PC-3 (cell line): ENCODE results near the gene ADARB2. TPM values are rescaled to one million over a fixed set of nuclear protein-coding genes. Genes with fewer than 3 reads are reported as not detected.

Experiments
- ATAC-seq: fragments of 200-7000 bp; cut with Tn5 transposase; 2 replicates; pipeline ENCODE4 v1.9.1; 2020; ENCODE audit warnings: mild to moderate bottlenecking, moderate library complexity
- BruUV-seq: library from RNA; stranded (reverse); fragments of 400-500 nt; replicated peaks from 2 replicates; lab custom pipeline; 2021; lab: Mats Ljungman, UMichigan
- CTCF ChIA-PET: fragments of 300-600 bp; sonication (Branson Sonifier 250); formaldehyde crosslinking; loops from one replicate; lab custom pipeline; 2022; ENCODE audit warnings: antibody characterized with exemption; lab: Charles Lee
- POLR2A ChIA-PET: fragments of 300-600 bp; sonication (Branson Sonifier 250); formaldehyde crosslinking; loops from one replicate; lab custom pipeline; 2022; ENCODE audit warnings: antibody characterized with exemption; ENCODE audit not compliant: unreplicated experiment; lab: Charles Lee
- DNase-seq: peaks from one replicate; pipeline ENCODE4 v3.0.0-alpha.2; 2015
- H2AFZ ChIP-seq: fragments of 300-600 bp; sonication (generic); 2 replicates; pipeline ENCODE4 v1.6.0; 2016; ENCODE audit warnings: antibody characterized with exemption, low read length
- H3F3A ChIP-seq: fragments of 300-600 bp; sonication (generic); one replicate; pipeline ENCODE4 v1.6.0; 2017; ENCODE audit warnings: antibody characterized with exemption, low read length, control low read depth, mild to moderate bottlenecking; ENCODE audit not compliant: unreplicated experiment
- H3K27ac ChIP-seq: fragments of 300-600 bp; sonication (generic); 2 replicates; pipeline ENCODE4 v1.5.1; 2016; ENCODE audit warnings: mild to moderate bottlenecking, low read length
- H3K27me3 ChIP-seq: fragments of 300-600 bp; sonication (generic); 2 replicates; pipeline ENCODE4 v1.6.1; 2016; ENCODE audit warnings: low read length, mixed read lengths
- H3K36me3 ChIP-seq: fragments of 300-600 bp; sonication (generic); 2 replicates; pipeline ENCODE4 v1.6.1; 2016; ENCODE audit warnings: low read depth, mixed run types, low read length, mixed read lengths
- H3K4me1 ChIP-seq: fragments of 300-600 bp; sonication (generic); 2 replicates; pipeline ENCODE4 v1.5.1; 2016; ENCODE audit warnings: low read length; ENCODE audit not compliant: insufficient read depth
- H3K4me2 ChIP-seq: fragments of 300-600 bp; sonication (generic); 2 replicates; pipeline ENCODE4 v1.6.0; 2016; ENCODE audit warnings: low read length
- H3K4me3 ChIP-seq: fragments of 300-600 bp; sonication (generic); 2 replicates; pipeline ENCODE4 v1.5.1; 2016; ENCODE audit warnings: mild to moderate bottlenecking, low read length, mixed read lengths
- H3K79me2 ChIP-seq: fragments of 300-600 bp; sonication (generic); 2 replicates; pipeline ENCODE4 v1.6.1; 2017; ENCODE audit warnings: low read length, mixed read lengths
- H3K9ac ChIP-seq: fragments of 300-600 bp; sonication (generic); 2 replicates; pipeline ENCODE4 v1.6.0; 2016; ENCODE audit warnings: mild to moderate bottlenecking, low read length
- H3K9me2 ChIP-seq: fragments of 300-600 bp; sonication (generic); replicated peaks from 2 replicates; pipeline ENCODE4 v1.6.1; 2016; ENCODE audit warnings: mixed run types, low read length, mixed read lengths
- H3K9me3 ChIP-seq: fragments of 300-600 bp; sonication (generic); 2 replicates; pipeline ENCODE4 v1.6.1; 2016; ENCODE audit warnings: low read length, mixed read lengths
- H4K20me1 ChIP-seq: fragments of 300-600 bp; sonication (generic); 2 replicates; pipeline ENCODE4 v1.6.1; 2016; ENCODE audit warnings: low read length, mixed read lengths
- EZH2 ChIP-seq: fragments of 300-600 bp; sonication (generic); IDR thresholded peaks from one replicate; pipeline ENCODE4 v1.6.1; 2017; ENCODE audit warnings: antibody characterized with exemption, mild to moderate bottlenecking, low read length; ENCODE audit not compliant: unreplicated experiment
- EZH2phosphoT487 ChIP-seq: fragments of 300-600 bp; sonication (generic); IDR thresholded peaks from 2 replicates; pipeline ENCODE4 v1.6.1; 2018; ENCODE audit warnings: mild to moderate bottlenecking, antibody characterized with exemption, low read length, borderline replicate concordance
- intact Hi-C: fragments of 100-400 bp; cut with micrococcal nuclease; formaldehyde crosslinking; loops from 2 replicates; pipeline ENCODE4 v1.9.0; 2023
- total RNA-seq: library from RNA; depleted of rRNA; stranded (reverse); fragments of >200 nt; gene quantifications from 2 replicates; pipeline ENCODE4 v1.2.3, GENCODE V29; 2014
- TF ChIP-seq, protein P1 (sequence below): fragments of 300-600 bp; sonication (generic); conservative IDR thresholded peaks from 2 replicates; pipeline ENCODE4 v1.5.1; 2017; ENCODE audit warnings: antibody characterized with exemption, low read depth, mild to moderate bottlenecking, low read length

The ADARB2 gene
- total RNA-seq, 1 experiment from 2014 or later: not detected

DNA sequence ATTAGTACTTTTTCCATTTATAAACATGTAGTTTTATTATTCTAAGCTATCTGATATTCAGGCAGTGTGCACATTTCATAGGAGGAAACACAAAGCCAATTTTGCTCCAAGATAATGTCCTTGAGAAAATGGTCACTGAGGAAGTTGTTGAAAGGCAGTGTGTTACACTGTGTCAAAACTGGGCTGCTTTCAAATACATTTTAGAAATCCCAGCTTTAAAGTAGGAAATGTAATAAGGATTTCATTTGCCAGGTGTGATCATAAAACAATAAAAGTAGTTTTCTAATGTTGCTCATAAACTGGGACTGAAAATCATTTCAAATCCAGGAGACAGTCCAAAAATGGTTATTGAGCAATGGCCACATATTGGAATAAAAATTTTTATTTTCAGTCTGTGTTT is 601.1 kb downstream of the ADARB2 start:
- no peaks in the 10 kb centered on the region for H3K79me2 ChIP-seq
- DNase-seq (no peak), ATAC-seq (no peak)
- no peak overlapping the region for H3K4me3 ChIP-seq
- H3K27ac ChIP-seq: no peak overlapping the region
- H3F3A ChIP-seq: no peaks in the 10 kb centered on the region
- H3K36me3 ChIP-seq: no peaks in the 10 kb centered on the region
- no peak overlapping the region for H3K9ac ChIP-seq
- H3K27me3 ChIP-seq: peaks cover 15% of the 10 kb centered on the region; the same call in 1 of the 2 replicates
- no peaks in the 10 kb centered on the region for H3K9me3 ChIP-seq
- H2AFZ ChIP-seq: no peak overlapping the region
- TF ChIP-seq, protein P1, sequence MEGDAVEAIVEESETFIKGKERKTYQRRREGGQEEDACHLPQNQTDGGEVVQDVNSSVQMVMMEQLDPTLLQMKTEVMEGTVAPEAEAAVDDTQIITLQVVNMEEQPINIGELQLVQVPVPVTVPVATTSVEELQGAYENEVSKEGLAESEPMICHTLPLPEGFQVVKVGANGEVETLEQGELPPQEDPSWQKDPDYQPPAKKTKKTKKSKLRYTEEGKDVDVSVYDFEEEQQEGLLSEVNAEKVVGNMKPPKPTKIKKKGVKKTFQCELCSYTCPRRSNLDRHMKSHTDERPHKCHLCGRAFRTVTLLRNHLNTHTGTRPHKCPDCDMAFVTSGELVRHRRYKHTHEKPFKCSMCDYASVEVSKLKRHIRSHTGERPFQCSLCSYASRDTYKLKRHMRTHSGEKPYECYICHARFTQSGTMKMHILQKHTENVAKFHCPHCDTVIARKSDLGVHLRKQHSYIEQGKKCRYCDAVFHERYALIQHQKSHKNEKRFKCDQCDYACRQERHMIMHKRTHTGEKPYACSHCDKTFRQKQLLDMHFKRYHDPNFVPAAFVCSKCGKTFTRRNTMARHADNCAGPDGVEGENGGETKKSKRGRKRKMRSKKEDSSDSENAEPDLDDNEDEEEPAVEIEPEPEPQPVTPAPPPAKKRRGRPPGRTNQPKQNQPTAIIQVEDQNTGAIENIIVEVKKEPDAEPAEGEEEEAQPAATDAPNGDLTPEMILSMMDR: no peak
- TF ChIP-seq EZH2phosphoT487 (no peak), EZH2 (no peak)
- intact Hi-C loops: no loop called here
- BruUV-seq: no TSS peak
- ChIA-PET CTCF (no interaction called here), POLR2A (no interaction called here)
- no peaks in the 10 kb centered on the region for H3K4me1 ChIP-seq
- no peaks in the 10 kb centered on the region for H4K20me1 ChIP-seq
- no peak overlapping the region for H3K4me2 ChIP-seq
- H3K9me2 ChIP-seq: no peaks in the 10 kb centered on the region

DNA sequence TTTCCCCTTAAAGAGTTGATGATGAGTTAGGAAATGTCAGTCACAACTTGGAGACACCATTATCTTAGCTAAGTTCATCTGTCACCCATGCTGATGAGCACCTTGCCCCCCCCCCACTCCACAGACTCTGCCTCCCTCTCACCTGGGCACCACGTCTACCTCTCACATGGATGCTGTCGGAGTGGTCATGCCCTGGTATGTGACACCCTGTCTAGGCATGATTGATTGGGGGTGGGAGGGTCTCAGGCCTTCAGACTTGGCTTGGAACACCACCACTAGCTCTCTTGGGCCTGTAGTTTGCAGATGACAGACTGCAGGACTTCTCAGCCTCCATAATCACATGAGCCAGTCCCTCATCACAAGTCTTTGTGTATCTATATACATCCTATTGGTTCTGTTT is 603.2 kb downstream of the ADARB2 start:
- POLR2A ChIA-PET: no interaction called here
- DNase-seq (no peak), ATAC-seq (no peak)
- Histone ChIP-seq H3F3A (no peaks in the 10 kb centered on the region), H3K79me2 (no peaks in the 10 kb centered on the region), H3K4me3 (no peak overlapping the region), H3K36me3 (no peaks in the 10 kb centered on the region), H2AFZ (no peak overlapping the region), H3K9ac (no peak overlapping the region), H3K9me2 (no peaks in the 10 kb centered on the region), H3K9me3 (no peaks in the 10 kb centered on the region), H3K27me3 (no peaks in the 10 kb centered on the region), H3K4me1 (no peaks in the 10 kb centered on the region), H3K27ac (no peak overlapping the region), H3K4me2 (no peak overlapping the region), H4K20me1 (no peaks in the 10 kb centered on the region)
- intact Hi-C loops: no loop called here
- CTCF ChIA-PET: no interaction called here
- TF ChIP-seq EZH2phosphoT487: no peak
- TF ChIP-seq, protein P1: no peak
- TF ChIP-seq EZH2: no peak
- BruUV-seq: no TSS peak

DNA sequence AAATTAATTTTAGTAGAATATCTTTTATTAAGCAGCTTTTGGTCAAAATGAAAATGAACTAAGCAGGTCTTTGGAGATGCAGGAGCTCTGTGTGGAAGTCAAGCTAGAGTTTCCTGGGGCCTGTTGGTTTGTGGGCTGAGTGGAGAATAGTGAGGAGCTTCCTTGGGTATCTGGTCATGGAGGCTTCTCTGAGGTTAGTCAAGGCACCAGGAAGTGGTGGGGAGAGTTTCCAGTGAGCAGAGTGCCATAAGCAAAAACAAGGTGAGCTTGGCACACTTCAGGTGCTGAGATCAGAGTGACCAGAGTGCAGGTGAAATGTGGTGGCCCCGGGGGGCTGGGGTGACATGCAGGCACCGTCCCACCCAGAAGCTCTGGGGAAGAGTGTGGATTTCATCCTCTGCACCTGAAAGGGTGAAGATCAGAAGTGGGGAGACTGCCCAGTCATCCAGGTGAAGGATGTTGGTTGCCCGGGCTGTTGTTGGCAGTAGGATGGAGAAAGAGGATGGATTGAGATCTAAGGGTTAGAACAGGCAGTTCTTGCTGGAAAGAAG is 603.8 kb downstream of the ADARB2 start:
- no peaks in the 10 kb centered on the region for H3K9me2 ChIP-seq
- TF ChIP-seq EZH2 (no peak), EZH2phosphoT487 (no peak)
- TF ChIP-seq, protein P1: no peak
- H3K4me1 ChIP-seq: no peaks in the 10 kb centered on the region
- DNase-seq: no peak
- H3K27me3 ChIP-seq: no peaks in the 10 kb centered on the region
- no peaks in the 10 kb centered on the region for H3K36me3 ChIP-seq
- CTCF ChIA-PET: no interaction called here
- POLR2A ChIA-PET: no interaction called here
- no peaks in the 10 kb centered on the region for H3K79me2 ChIP-seq
- no peak overlapping the region for H2AFZ ChIP-seq
- no peak overlapping the region for H3K4me3 ChIP-seq
- intact Hi-C loops: no loop called here
- H3K9ac ChIP-seq: no peak overlapping the region
- no TSS peak for BruUV-seq
- no peaks in the 10 kb centered on the region for H3F3A ChIP-seq
- no peaks in the 10 kb centered on the region for H3K9me3 ChIP-seq
- no peak for ATAC-seq
- H4K20me1 ChIP-seq: no peaks in the 10 kb centered on the region
- H3K4me2 ChIP-seq: no peak overlapping the region
- no peak overlapping the region for H3K27ac ChIP-seq
